Activated T-cell treated with anti-CD3 and anti-CD28 coated beads for 1 hour (primary cell): ENCODE measurements around the gene SRPK3.
"Not testable (repeated sequence)": the region's sequence is repeated elsewhere in the genome, so short reads cannot be mapped to it uniquely, and the experiment has no call there.

Experiments
- DNase-seq: peaks from one replicate; pipeline ENCODE4 v3.0.0-alpha.2; 2020; ENCODE audit warnings: low read depth

Gene SRPK3

GRCh38 chrX:153746359-153746758 lies 34.5 kb upstream of the SRPK3 start:
- no peak for DNase-seq

DNA sequence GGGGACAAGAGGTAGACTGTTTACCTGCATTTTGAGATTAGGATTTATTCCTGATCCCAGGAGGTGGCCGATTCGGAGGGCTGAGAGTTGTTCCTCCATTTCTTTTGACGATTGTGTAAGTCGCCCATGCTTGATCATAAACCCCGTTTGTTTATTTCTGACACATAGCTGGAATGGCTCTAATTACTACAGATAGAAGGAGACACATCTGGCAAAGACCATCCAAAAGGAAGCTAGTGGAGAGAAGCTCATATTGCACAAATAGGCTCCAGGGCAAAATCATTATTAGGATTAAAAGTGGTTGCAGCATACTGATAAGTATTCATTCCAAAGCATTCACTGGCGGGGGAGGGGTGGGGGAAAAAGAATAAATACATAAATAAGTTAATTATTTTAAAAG lies 33.9 kb upstream of the SRPK3 start:
- not testable (repeated sequence) for DNase-seq

GRCh38 chrX:153749017-153749416 lies 31.8 kb upstream of the SRPK3 start:
- not testable (repeated sequence) for DNase-seq

DNA sequence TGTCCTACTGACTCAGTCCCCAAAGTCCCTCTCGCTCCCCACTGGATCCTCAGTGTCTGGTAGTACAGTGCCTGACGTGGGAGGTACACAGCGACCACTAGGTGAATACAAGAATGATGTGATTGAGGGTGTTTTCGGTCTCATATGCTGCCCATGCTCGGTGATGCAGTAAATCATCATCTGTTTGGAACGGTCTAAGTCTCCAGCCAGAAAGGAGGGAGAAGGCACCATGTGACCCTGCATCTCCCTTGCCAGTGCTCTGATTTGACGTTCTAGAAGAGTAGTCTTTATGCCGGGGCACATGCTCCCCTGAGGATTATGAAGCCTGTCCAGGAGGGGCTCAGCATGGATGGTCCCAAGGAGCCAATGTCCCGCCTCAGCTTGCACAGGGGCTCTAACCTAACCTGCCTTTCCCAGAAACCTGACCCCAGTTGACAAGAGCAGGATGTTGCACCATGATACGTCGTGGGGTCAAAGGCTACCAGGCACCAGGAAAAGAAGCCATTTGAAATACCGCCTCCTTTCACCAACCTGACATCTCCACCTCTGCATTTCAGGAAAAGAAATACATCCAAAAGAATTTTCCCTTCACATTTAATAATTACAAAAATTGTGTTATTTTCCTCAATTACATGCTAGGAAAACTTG lies 30.6 kb upstream of the SRPK3 start:
- DNase-seq, result no peak

DNA sequence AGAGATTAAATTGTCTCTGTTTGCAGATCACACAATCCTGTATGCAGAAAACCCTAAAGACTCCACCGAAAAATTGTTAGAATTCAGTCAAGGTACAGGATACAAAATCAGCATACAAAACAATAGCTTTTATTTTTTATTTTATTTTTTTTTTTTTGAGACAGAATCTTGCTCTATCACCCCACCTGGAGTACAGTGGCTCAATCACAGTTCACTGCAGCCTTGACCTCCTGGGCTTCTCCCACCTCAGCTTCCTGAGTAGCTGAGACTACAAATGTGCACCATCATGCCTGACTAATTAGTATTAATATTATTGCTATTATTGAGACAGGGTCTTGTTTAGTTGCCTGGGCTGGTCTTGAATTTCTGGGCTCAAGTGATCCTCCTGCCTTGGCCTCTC lies 25.7 kb upstream of the SRPK3 start:
- no peak for DNase-seq

DNA sequence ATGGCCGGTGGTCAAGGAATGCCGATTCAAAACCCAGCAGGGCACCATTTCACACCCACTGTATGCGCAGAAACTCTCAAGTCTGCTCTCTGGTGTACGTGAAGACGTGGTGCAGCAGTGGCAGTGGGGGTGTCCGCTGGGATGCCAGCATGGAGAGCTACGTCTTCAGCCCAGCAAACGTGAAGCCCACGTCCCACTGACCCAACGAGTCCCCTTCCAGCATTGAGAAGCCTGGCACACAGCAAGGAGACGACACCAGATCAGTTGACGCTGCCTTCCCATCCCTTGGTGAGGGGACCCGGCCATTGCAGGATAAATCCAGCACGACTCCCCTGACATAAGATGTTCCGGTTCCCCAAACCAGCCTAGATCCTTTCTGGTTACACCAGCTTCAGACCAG lies 19.0 kb upstream of the SRPK3 start:
- no peak for DNase-seq

DNA sequence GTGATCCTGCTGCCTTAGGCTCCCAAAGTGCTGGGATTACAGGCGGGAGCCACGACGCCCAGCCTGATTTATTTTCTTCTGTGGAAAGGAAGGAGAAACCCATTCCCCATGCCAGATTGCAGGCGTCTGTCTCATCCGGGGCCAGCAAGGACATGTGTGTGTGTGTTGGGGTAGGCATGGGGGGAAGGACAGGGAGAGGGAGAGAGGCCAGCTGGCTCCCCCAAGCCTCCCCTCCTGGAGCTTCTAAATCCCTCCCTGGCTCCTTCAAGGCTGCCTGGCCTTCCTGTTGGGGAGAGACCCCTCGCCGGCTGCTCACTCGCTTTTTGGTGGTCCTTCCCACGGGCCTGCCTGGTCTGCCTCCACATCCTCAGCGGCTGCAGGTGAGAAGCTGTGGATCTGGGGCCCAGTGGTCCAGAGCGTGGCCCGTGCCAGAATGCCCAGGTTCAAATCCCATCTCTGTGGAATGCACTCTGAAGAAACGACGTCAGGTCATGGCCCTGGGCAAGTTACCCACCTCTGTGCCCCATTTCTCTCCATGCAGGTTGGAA lies 18.1 kb upstream of the SRPK3 start:
- DNase-seq, result no peak

GRCh38 chrX:153763298-153763932 lies 17.4 kb upstream of the SRPK3 start:
- no peak for DNase-seq

- DNase-seq, result peak; percentile 71
Observed at GRCh38 chrX:153763989-153764755, 16.7 kb upstream of the SRPK3 start, which contains the start of gene PLXNB3. TSS of gene PLXNB3 (plus strand) at chrX:153764249. CDS start at chrX:153765536, 1,287 bp downstream.

DNA sequence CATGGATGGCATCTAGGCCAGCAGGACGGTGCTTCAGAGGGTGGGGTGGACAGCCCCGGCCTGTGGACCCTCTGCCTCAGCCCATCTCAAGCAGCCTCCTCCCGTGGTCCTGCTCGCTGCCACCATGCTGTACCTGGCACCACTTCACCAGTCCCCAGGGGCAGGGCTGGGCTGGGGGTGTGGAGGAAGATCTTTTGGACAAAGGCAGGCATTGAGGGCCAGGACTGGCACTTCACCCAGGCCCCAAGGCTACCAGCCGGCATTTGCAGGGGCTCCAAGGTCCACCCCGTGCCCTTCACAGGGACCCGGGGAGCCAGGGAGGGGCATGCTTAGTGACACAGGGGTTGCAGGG lies 16.1 kb upstream of the SRPK3 start:
- DNase-seq, result no peak

DNA sequence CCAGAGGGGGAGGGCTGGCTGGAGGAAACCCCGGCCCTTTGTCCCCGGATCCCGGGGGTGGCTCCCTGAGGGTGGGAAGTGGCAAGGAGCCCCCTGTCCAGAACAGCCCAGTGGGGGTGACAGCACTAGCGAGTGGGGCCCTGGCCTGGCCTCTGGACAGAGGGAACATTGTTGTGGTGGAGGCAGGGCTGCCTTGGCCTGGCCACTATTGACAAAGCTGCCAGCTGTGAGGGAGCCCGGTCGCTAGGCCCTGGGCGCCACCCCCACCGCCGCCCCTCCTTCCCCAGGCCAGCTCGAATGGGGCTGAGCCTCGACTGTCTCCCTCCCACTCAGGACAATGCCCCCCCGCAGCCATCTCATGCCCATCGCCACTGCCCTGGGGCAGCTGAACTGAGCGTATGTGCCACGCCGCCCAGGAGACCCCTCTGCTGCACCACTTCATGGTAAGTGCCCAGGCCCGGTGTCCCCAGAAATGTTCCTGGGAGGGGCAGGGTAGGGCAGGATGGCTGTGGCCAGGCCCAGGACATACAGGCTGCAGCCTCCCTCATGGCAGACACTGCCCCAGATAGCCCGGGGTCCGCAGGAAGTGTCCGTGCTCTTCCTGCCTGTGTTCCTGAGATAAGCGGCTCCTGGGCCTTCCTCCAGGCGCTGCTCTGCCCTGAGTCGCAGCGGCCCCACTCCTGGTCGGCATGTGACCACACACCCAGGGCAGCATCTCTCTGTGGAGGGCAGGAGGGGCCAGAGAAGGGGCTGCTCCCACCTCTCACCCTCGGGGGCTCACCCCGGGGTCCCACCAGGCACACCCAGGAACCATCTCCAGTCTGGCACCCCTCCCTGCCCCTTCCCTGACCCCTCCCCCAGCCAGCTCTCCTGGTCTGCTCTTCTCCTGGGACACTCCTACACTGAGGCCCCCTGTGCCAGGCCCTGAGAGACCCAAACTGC lies 15.4 kb upstream of the SRPK3 start:
- no peak for DNase-seq

- DNase-seq, result no peak
Observed at GRCh38 chrX:153766098-153766817, 14.6 kb upstream of the SRPK3 start.

- DNase-seq, result no peak
Observed at GRCh38 chrX:153766871-153767673, 13.8 kb upstream of the SRPK3 start.

GRCh38 chrX:153767674-153768055 lies 13.2 kb upstream of the SRPK3 start:
- no peak for DNase-seq

- no peak for DNase-seq
Observed at GRCh38 chrX:153768311-153769157, 12.3 kb upstream of the SRPK3 start.

- DNase-seq, result no peak
Observed at GRCh38 chrX:153769158-153769864, 11.5 kb upstream of the SRPK3 start.

DNA sequence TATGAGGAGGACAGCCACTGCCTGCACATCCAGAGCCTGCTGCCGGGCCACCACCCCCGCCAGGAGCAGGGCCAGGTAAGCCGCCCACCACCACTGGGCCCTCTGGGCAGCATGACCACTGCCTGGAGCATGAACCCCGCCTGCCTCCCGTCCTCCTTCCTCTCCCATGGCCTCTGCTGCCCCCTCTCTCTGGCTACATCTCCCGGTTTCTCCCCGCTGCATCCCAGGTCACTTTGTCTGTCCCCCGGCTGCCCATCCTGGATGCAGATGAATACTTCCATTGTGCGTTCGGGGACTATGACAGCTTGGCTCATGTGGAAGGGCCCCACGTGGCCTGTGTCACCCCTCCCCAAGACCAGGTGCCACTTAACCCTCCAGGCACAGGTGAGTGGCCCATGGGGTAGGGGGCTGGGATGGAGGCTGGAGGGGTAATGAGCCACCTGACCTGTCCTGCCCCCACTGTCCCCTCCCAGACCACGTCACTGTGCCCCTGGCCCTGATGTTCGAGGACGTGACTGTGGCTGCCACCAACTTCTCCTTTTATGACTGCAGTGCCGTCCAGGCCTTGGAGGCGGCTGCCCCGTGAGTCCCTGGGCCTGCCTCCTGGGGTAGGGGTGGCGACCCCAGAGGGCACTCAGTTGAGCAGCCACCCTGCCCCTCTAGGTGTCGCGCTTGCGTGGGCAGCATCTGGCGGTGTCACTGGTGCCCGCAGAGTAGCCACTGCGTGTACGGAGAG lies 10.8 kb upstream of the SRPK3 start:
- DNase-seq, result no peak
